GM21737 (cell line): ENCODE data around the gene CTSL.

ENCODE experiments used
- ATAC-seq: cut with Tn5 transposase; IDR thresholded peaks from one replicate; pipeline ENCODE4 v1.9.1; 2021; ENCODE audit warnings: mild to moderate bottlenecking, moderate library complexity; ENCODE audit not compliant: unreplicated experiment

CTSL gene

GRCh38 chr9:87725900-87726709, at the start of gene CTSL:
Gene CTSL, plus strand, starts transcription at chr9:87726119. Its CDS starts 1,485 bp downstream, at chr9:87727604.
- no peak for ATAC-seq

GRCh38 chr9:87676976-87677775, 48.7 kb upstream of the CTSL start:
- ATAC-seq, result no peak

- no peak for ATAC-seq
These were observed 47.9 kb upstream of the CTSL start for GRCh38 chr9:87677776-87678587.

- ATAC-seq, result no peak
These were observed 47.1 kb upstream of the CTSL start for GRCh38 chr9:87678650-87679355.

DNA sequence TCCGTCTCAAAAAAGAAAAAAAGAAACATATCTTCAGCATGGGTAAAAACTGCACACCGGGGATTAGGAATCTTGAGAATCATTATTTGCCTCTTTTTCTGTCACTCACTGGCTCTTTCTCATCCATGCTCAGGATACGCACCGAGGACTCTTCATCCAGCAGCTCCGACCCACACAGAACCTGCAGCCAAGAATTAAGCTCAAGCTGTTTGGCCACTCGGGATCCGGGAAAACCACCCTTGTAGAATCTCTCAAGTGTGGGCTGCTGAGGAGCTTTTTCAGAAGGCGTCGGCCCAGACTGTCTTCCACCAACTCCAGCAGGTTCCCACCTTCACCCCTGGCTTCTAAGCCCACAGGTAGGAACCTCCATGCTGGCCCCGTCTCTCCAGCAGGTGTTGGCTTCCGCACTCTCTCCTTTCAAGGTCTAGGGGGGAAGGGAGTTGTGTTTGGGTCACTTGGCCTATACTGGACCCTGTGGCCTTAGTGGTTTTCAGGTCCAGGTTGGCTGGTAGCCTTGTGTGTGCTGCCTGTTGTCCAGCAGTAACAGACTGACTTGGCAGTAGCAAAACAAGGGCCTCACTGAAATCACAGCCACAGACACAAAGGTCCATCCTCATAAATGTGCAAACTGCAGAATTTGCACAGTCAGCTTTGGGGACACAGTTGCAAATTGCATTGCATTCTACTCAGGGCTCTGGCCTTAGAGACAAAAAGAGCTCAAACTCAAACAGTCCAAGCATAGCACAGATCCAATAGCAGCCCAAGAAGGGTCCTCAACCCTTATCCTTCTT, 44.5 kb upstream of the CTSL start:
- no peak for ATAC-seq

DNA sequence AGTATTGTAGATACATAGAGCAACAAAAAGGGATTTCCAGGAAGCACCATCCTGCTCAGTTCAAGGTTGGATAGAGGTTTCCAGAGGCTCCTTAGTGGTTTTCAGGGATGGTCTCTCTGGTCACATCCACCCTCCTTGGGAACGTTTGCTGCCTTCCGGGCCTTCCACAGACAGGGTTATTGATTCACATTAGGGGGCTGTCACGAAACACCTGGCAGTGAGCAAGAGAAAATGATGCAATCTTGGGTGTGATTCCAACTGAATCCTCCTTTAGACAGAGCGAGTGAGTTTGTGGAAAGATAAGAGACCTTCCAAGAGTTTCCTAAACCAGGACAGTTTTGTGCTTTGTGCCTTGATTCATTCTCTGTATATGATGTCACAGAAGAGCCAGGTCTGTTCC, 43.8 kb upstream of the CTSL start:
- ATAC-seq, result no peak

GRCh38 chr9:87682618-87683017, 43.3 kb upstream of the CTSL start:
- ATAC-seq, result no peak

DNA sequence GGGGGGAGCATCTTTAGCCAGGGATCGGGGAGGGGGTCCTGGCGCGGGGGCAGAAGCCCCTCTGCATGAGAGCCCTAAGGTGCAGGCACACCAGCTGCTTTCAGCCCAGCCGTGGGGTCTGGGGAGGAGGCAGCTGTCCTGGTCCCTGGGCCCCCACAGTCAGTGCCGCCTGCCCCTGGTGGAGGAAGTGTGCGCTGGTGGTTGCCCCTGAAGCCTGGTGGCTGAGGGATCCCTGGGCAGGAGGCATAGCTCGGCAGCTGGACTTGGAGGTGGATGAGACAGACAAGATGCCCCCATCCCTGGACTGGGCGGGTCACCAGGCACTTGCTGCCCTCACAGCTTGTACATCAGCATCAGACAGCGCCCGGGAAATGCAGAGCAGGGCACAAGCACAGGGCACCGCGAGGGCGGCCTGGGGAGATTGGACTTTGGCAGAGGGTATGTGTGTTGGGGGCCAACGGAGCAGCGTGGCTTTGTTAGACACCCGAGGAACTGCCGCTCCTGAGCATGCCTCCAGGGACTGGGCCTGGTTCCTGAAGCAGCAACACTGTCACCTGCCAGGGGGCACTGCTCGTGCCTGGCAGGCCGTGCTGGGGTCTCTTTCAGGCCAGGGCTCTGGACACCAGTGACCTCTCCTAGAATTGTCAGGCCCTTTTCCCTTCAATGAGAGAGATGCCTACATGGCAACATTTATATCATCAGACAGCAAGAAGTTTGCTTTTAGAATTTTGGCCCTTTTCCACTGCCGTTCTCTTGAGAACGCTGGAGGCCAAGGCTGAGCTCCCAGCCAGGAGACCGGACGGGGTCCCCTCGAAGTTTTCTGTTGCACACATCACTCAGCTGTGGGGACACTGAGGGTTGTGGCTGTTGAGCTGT, 41.9 kb upstream of the CTSL start:
- ATAC-seq, result no peak

- no peak for ATAC-seq
These were observed 41.2 kb upstream of the CTSL start for GRCh38 chr9:87684627-87685219.

GRCh38 chr9:87685441-87685840, 40.5 kb upstream of the CTSL start:
- ATAC-seq, result no peak

GRCh38 chr9:87685871-87686519, 39.9 kb upstream of the CTSL start:
- ATAC-seq, result no peak

GRCh38 chr9:87686520-87687090, 39.3 kb upstream of the CTSL start:
- no peak for ATAC-seq

GRCh38 chr9:87687207-87687606, 38.7 kb upstream of the CTSL start:
- ATAC-seq, result no peak

GRCh38 chr9:87694236-87694755, 31.6 kb upstream of the CTSL start:
- ATAC-seq, result no peak

- no peak for ATAC-seq
These were observed 30.4 kb upstream of the CTSL start for GRCh38 chr9:87695523-87695922.

GRCh38 chr9:87696641-87697040, 29.3 kb upstream of the CTSL start:
- no peak for ATAC-seq

DNA sequence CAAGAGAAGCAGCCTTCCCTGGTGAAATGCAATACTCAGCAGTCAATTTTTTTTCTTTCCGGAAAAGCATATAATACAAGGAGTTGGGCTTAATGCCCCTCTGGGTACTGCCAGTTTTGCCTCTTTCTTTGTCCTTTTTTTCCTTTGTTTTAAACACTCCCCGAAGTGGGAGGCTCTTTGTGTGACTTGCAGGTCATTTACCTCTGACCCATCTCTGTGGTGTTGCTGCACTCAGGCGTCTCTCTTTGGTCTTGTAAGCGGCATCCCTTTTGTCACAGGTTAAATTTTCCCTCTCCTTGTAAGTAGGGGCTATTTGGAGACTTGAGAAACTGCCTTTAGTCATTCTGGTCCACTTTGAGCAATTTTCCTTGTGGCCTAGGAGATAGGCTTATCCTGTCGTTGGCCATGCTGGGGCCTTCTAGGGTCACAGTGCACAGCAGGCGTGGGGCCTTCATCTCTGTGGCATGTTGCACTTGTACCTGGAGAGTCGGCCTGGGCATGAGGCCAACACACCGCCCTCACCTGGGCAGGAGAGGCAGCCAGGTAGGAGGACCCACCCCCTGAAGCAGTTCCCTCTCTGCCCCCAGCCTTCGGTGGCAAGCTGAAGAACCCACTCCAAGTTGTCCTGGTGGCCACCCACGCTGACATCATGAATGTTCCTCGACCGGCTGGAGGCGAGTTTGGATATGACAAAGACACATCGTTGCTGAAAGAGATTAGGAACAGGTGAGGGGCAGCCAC, 27.7 kb upstream of the CTSL start:
- no peak for ATAC-seq
